Inflammatory macrophage treated with lipopolysaccharide for 4 hours (primary cell): ENCODE data around the gene CCDC74A.
"Not testable (repeated sequence)": the region's sequence is repeated elsewhere in the genome, so short reads cannot be mapped to it uniquely, and the experiment has no call there.

Source experiments
- DNase-seq: peaks from one replicate; pipeline ENCODE4 v3.0.0-alpha.2; 2020

The CCDC74A gene

DNA sequence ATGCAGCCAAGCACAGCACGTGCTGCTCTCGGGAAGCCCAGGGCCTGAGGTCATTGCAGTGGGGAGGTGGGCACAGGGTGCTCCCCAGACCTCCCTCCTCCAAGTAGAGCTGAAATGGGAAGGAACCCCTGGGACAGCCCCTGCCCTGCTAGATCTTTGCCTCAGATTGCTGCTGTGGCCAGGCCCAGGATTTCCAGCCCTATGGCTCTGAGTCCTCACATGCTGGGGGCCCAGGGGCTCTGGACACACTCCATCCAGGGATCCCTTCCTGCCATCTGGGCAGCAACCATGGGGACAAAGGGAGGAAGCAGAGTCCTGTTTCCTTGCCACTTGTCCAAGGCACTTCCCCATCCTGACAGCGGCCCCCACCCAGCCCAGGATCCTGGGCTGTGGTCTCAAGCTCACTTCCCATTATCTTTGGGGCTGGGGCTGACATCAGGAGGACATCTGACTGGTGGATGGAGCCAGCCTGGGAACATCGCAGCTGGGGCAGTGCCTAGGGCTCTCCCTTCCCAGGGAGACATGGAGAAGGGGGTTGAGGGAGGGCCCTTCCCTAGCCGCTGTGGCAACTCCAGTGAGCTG, 2.3 kb downstream of the CCDC74A start:
- DNase-seq: not testable (repeated sequence)

DNA sequence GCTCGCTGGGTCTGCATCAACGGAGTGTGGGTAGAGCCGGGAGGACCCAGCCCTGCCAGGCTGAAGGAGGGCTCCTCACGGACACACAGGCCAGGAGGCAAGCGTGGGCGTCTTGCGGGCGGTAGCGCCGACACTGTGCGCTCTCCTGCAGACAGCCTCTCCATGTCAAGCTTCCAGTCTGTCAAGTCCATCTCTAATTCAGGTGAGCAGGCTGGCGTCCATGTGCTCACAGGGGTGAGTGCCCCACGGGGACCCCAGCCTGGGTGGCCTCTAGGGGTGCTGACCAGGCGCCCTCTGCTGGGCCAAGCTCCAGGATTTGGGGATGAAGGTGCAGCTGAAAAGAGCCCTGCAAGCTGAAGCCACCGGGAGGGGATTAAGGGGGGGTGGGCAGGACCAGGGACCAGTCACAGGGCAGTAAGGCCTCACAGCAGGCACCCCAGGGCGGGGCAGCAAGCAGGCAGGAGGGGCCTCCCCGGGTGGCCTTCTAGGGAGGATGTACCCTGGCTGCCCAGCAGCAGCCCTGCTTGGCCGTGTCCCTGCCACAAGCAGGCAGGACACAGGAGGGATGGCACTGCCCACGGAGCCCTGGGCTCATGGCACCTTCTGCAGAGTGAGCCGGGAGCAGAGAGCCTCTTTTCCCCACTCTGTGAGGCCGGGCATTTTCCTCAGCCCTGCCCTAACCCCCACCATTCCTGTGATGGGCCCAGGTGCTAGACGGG, 3.1 kb downstream of the CCDC74A start:
- not testable (repeated sequence) for DNase-seq

DNA sequence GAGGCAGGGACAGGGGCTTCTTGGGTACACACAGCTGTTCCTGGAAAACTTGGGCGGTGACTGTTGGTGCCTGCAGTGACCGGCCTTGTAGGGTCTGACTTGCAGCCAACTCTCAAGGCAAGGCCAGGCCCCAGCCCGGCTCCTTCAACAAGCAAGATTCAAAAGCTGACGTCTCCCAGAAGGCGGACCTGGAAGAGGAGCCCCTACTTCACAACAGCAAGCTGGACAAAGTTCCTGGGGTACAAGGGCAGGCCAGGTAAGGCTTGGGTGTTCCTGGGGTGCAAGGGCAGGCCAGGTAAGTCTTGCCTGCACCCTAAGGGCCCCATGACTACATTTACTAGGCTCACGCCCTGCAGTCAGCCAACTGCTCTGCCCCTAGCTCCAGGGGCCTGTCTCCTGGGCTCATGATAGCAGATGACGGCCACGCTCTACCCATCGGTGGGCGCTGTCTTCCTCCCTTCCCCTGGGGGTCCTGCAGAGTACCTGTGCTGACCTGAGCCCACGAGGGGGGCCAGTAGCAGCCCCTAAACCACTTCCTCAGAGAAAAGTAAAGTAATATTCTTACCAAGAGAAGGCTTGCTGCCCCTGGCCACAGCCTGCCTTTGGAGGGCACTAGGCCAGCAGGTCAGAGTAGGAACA, 4.0 kb downstream of the CCDC74A start:
- DNase-seq: not testable (repeated sequence)

DNA sequence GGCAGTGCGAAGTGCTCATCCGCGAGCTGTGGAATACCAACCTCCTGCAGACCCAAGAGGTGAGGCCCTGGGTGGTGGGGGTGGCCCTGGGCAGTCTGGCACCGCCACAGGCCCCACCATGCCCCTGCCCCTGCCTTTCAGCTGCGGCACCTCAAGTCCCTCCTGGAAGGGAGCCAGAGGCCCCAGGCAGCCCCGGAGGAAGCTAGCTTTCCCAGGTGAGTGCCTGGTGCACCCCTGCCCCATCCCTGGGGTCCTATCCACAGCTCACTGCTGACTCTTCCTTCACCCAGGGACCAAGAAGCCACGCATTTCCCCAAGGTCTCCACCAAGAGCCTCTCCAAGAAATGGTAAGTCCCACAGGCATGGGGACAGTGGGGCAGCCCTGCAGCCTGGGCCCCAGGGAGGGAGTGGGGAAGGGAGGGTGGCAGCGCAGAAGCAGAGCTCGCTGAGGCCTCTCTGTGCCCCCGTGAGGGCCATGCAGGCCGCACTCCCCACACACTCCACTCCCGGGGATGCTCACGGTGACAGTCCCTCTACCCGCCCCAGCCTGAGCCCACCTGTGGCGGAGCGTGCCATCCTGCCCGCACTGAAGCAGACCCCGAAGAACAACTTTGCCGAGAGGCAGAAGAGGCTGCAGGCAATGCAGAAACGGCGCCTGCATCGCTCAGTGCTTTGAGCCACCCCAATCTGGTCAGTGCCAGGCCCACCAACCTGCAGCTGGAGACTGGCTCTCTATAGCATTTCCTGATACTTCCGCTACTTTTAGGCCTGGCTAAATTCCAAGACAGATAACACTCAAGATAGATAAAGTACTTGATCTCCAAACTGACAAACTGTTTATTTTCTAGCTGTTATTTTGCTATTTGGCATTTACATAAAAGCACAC, 5.3 kb downstream of the CCDC74A start:
- DNase-seq: not testable (repeated sequence)

DNA sequence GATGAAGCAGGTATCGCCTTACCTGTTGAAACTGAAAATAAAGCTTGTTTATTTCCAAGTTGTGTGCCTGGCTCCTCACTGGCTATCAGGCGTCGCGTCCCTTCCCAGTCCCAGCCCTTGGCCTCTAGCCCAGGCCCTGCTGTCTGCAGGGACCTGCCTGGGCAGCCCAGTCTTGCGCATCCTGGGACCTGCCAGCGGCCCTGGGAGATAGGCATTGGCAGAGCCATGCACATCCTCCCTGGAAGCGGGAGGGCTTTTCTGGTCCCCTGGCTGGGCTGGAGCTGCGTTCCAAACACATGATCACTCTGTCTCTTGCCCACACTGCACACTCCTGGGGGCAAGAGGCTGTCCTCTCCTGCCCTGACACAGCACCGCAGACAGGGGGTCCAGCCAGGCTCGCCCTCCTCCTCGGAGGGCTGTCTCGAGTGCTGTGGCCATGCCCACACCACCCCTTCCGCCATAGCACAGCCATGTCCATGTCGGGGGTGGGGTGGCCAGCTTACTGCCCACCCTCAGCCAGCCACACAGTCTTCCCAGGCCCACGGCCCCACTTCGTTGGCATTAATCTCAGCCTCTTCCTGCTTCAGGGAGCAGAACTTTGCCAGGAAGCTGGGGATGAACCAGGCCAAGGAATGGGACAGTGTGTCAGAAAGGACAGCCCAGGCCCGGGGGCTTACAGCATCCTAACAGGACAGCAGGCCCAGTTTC, 6.1 kb downstream of the CCDC74A start:
- DNase-seq: not testable (repeated sequence)

DNA sequence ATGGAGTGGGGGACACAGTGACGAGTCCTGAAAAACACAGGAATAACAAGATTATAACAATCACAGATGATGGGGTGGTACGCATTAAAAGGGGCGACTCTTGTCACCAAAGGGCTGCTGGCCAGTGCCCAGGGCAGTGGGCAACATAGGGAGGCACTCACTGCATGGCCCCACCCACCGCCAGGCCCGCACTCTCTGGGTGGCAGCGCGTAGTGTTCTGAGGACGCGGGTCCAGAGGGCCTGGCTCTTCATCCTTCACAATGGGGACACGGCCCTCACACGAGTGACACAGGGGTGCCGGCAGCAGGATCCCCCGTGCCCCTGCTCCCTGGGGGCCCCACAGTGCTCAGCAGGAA, 6.6 kb downstream of the CCDC74A start:
- DNase-seq: not testable (repeated sequence)

DNA sequence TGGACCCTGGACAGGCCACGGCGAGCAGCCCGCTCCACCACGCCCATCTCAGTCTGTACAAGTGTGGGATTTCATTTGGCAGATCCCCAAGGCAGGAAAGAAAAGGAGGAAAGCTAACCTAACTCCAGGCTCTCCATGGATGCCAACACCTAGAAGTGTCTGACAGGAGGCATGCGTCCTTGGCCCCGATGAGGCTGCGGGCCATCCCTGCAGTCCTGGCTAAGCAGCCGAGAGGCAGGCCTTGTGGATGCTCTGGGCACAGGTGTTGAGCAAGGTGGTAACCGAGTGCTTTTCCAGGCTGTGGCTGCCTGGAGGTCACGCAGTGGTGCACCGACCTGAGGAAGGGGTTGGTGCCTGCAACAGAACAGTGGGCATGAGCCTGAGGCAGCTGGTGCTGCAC, 7.3 kb downstream of the CCDC74A start:
- not testable (repeated sequence) for DNase-seq

DNA sequence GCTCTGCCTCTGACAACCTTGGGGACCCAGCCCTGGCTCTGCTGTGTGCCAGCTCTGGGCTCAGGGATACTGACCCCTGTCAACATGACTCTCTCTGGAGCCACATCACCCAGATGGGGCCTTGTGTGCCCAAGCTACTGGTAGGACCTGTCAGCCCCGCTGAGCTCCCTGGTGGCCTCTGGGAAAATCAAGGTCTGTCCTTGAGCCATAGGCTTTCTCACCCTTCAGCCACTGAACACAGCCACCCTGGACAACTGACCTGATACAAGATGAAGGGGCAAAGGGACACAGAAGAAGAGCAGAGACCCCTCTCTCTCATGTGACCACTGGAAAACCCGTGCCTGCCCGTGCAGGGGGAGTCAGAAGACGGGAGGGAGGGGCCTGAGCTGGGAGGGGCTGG, 7.8 kb downstream of the CCDC74A start:
- no peak for DNase-seq

DNA sequence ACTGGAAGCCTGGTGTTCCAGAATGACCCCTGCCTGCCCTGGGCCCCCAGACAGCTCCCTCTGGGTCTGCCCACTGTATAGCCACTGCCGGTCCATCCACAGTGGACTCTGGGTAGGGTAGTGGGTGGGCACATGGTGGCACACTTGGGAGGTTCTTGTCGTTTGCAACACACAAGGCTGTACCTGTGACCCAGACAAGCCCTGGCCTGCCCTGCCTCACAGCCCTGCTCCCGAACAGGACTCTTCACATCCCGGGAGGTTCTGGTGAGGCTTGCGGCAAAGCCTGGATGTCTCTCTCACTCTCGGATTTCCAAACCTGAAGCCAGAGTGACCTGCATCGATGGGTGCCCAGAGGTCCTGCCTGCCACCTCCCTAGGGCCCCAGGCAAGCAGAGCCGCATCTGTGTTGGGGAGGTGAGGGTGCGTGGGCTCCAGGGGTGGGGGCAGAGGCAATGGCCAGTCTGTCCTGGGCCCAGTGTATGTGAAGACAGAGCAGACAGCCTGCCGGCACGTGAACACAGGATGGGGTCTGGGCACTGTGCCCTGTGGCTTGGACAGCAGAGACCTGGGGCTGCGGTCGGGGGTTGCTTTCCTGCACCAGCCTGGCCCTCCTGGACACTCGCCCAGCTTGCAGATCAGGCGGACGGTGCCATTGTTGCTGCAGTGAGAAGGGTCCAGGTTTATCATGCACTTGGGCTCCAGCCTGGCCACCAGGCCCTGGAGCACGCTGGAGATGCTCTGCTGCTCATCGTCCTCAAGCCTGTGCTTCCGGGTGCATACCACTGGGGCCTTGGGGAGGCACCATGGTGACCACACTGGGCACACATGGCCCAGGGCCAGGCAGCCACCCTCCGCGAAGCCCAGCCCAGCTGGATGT, 8.5 kb downstream of the CCDC74A start:
- not testable (repeated sequence) for DNase-seq

DNA sequence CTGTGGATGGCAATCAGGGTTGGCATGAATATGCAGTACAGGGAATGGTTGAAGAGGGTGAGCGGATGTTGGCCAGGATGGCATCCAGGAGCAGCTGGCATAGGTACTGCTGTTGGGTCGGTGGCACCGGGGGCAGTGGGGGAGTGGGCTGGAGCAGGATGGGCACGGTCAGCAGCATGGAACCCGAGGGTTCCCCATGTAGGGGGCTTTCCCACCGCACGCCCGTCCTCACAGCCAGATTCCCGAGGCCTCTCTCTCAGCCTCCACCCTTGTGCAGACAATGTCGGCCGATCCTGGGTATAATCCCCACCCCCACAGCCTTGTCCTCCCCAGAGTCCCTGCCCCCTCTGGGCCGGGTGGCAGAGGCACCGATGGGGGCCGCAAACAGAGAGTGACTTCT, 9.2 kb downstream of the CCDC74A start:
- DNase-seq: not testable (repeated sequence)

DNA sequence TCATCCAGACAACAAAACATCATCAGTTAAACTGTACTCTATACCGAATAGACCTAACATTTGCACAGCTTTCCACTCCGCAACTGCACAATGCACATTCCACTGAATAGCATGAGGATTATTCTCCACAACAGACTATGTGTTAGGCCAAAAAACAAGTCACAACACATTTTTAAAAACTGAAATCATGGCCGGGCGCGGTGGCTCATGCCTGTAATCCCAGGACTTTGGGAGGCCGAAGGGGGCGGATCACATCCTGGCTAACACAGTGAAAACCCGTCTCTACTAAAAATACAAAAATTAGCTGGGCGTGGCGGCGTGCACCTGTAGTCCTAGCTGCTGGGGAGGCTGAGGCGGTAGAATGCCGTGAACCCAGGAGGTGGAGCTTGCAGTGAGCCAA, 11.2 kb downstream of the CCDC74A start:
- not testable (repeated sequence) for DNase-seq

DNA sequence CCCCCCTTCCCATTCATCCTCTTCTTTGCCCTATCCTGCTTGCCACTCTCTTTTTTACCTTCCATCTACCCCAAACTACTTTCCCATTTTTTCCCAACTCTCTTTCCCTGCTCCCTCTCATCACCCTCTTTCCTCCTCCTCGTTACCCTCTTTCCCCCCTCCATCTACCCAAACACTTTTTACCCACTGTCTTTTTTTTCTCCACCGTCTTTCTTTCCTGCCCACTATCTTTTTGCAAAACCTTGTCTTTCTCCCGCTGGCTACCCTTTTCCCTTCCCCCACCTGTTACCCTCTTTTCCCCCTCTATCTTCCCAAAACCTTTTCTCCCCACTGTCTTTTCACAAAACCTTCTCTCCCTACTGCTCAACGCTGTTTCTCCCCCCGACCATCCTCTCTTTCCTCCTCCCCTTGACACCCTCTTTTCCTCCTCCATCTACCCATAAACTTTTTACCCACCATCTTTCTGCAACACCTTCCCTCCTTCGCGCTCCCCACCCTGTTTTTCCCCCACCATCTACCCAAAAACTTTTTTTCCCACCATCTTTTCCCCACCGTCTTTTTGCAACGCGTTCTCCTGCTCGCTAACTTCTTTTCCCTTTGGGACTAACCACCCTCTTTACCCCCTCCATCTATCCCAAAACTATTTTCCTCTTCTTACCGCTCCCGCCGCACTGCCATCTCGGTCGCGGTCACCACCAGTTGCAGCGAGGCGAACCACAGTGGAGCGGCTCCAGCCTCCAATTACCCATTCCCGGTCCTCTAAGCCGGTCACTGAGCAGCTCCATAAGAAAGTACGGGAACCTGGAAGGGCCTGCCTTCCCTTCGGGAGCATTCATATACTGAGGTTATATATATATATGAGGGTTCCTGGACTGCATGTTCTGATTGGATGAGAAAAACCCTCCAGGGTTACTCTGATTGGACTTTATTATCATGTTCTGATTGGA, 15.0 kb downstream of the CCDC74A start:
- no peak for DNase-seq

DNA sequence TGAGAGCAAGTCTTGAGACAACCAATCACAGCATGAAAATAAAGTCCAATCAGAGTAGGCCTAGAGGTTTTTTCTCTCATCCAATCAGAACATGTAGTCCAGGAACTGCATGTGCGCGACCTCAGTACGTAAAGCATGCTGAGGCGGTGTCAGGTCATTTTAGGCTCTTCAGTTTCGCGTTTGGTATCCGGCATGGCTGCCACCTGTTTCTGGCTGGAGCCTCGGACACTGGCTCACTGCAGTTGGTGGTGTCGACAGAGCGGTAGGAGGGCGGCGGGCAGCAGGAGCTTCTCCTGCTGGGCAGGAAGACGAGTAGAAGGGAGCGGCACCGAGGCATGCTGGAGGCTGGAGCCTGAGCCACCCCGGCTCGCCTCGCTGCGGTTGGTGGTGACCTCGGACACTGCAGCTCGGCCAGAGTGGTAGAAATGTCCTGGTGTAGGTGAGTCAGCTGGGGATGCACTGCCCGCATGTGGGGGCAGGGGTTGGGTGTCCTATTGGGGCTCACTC, 15.8 kb downstream of the CCDC74A start:
- no peak for DNase-seq

DNA sequence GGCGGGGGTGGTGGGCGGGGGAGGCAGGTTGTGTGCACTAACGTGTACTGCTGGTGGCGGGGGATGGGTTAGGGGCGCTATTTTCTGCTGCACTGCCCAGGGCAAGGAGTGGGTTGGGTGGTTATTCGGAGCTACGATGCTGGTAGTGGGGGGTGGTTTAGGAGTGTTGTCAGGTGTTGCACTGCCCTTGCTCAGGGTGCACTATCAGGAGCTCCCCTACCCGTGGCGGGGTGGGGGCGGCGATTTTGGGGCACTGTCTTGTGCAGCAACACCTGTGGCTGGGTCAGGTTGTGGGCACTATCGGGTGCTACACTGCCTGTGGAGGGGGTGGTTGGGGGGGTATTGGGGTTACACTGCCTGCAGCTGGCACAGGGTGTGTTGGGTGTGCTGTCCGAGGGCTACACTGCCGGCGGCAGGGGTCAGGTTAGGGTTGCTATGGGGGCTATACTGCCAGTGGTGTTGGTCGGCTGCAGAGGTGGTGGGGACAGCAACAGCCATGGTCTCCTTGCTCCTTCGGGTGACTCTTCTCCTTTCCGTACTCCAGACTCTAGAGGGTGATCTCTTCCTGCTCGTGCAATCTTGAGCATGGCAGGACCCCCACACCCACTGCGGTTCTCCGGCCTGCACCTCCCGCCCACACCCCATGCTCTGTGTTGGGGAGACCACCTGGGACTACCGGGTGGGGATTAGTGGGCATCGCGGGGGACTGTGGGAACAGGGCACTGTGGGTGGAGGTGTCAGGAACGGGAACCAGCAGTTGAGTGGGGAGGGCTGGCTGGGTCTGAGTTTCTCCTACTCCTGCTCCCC, 16.5 kb downstream of the CCDC74A start:
- DNase-seq: not testable (repeated sequence)

DNA sequence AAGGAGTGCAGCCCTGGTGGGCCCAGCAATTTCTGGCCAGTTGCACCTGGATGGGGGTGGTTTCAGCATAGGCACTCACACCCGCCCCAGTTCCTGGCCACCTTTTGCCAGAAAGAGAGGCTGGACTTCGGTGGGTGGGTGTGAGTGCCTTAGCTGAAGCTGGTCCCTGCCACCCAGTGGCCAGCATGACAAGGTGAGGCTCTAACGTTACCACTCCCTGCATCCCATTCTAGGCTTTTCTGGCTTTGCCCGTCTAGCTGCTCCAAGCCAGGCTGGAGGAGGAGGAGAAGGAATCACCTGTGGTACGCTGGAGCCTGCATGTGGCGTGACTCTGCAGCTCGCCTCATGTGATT, 17.1 kb downstream of the CCDC74A start:
- not testable (repeated sequence) for DNase-seq

DNA sequence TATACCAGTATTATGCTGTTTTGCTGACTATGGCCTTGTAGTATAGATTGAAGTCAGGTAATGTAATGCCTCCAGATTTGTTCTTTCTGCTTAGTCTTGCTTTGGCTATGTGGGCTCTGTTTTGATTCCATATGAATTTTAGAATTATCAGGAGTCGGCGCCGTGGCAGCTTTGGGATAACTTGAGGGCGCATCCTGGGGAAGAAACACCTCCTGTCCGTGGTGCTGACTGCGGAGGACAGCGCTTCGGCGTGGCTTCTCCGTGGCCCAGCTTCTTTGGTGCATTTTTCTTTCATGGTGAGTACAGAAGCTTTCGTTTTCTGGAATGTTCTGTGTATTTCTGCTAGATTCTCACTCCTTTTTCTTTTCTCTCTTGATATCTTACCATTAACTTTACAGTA, 25.2 kb downstream of the CCDC74A start:
- no peak for DNase-seq

DNA sequence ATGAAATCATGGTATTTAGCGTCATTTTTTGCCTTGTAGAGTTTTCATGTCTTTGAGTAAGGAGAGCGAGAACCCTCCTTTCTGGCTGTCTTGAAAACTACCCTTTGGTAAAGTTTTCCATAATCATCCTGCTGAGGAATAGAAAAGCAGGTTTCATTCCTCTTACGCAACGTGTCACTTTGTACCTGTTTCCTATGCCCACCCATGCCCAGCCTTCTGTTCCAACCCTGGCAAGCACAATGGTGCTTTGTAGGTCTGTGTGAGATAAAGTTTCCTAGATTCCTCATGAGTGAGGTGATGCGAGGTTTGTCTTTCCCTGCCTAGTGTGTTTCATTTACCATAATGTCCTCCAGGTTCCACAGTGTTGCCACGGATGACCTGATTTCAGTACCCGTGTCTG, 29.3 kb downstream of the CCDC74A start:
- no peak for DNase-seq

DNA sequence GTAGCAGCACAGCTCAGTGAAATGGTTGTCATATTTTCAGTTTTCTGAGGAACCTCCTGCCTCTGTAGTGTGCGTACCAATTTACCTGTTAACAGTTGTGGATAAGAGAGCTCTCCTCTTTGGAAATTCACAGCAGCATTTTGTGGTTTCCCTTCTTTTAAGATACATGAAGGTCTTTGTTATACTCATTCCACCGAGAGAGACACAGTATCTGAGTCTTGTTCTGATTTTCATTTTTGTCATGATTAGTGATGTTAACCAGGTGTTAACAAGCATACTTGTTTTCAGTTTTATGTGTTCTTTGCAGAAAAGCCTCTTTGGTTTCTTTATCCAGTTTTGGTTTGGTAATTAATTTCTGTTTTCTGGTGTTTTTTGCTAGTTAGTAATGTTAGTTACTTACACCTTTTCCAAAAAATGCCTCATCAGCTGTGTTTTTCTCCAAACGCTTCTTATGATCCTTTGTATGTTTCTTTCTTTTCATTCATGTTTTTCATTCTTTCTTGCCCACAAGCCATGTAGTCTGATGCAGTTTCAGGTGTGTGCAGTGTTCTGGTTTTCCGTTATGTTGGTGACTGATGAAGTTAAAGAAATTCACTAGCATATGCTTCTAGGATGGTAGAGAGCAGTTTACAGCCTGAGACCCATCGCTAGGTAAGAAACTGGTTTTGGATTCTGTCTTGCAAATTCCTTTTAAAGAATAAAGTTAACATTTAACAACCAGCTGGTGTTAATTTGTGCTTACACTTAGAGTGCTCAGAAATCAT, 30.1 kb downstream of the CCDC74A start:
- DNase-seq: no peak

DNA sequence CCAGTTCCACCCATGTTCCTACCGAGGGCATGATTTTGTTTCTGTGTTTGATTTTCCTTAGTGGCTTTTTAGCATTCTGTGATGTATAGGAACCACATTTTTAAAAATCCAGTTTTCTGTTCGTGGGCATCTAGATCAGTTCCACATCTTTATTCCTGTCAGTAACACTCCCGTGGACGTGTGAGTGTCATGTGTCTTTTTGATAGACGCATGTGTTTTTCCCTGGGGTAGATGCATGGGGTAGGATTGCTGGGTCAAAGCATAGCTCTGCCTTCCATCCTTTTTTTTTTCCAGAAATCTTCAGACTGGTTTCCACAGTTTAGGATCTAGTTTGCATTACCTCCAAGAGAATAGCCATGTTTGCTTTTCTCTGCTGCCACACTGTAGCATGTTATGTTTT, 38.7 kb downstream of the CCDC74A start:
- DNase-seq: no peak
